Stimulated activated CD4-positive, alpha-beta T cell treated with anti-CD3 and anti-CD28 coated beads, Interleukin-15, amount 100 ng/mL, for 1 hour (primary cell): Measurements from ENCODE around the gene KIAA0753.

ENCODE experiments used
- DNase-seq, 2 donors: peaks; one replicate each; pipeline ENCODE4 v3.0.0-alpha.2; 2020; ENCODE audit warnings: low read depth in 1 of 2, low spot score in 1 of 2

The KIAA0753 gene

GRCh38 chr17:6572972-6573370, 67.5 kb downstream of the KIAA0753 start:
- DNase-seq, result no peak

DNA sequence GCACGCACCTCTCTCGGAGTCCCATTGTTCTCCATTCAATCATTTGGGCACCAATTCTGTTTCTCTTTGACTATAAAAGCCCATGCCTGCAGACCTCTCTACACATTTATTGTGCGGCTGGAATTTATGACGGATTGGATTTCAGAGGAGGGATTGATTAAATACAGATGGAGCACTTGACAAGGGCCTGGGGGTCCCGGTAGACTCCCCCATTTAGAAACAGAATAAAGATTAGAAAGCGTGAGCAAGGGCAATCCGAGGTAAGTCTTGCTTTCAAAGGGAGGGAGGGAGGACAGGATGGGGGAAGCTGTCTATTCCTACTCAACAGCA, 69.1 kb downstream of the KIAA0753 start:
- DNase-seq, result no peak

DNA sequence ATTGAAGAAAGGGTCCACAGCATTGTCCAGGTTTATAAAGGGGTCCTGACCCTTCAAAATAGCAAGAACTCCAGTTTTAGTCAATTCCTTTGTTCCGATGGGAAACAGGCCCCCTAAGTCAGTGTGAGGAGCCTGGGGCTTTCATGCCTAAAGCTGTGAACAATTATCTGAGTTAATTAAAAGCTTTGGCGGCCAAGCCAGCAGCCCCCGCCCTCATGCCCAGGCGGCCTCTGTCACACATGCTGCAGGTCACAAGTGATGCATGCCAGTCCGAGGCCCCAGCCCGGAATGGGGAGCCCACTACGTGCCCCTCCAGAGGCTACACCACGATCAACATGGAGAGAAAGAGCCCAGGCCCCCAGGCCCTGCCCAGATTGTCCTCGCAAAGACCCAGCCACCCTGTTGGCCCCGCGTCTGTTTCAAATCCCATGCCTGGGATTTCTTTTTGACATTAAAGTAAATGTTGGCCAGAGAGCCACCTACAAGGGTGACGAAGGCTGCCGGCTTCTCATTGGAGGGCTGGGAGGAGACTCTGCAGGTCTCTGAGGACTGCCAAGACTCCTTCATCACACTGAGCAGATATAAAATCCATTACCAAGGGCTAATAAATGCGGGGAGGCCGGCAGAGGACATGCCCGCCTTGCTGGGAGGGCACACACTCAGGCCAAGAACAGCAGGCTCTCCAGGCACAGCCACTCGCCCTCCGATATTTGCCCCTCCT, 69.6 kb downstream of the KIAA0753 start:
- no peak for DNase-seq

- no peak for DNase-seq
Observed at GRCh38 chr17:6569370-6570285, 70.9 kb downstream of the KIAA0753 start.

DNA sequence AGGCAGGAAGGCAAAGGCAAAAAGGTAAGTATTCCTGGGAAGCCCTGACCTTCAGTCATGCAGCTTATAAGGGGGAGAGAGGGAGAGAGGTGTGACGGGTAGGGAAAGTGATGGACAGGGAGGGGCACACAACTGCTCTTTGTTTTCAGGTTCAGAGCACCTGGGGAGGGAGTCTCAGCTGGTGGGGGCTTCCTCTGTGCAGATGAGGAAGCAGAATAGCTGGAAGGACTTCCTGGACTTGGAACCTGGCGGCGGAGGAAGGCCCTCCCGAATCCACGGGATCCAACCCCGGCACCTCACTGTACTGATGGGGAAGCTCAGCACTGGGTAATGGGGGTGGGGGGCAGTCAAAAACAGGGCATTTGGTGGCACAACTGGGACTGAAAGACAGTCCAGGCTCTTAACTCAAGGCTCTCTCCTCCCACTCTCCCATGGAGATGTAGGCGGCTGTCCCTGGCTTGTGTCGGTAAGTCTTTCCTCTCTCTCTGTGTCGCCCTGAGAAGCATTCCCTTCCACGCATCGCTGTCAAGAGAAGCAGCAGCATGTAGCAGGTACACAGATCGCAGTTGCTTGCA, 72.2 kb downstream of the KIAA0753 start:
- no peak for DNase-seq

GRCh38 chr17:6567528-6568183, 72.9 kb downstream of the KIAA0753 start:
- no peak for DNase-seq

DNA sequence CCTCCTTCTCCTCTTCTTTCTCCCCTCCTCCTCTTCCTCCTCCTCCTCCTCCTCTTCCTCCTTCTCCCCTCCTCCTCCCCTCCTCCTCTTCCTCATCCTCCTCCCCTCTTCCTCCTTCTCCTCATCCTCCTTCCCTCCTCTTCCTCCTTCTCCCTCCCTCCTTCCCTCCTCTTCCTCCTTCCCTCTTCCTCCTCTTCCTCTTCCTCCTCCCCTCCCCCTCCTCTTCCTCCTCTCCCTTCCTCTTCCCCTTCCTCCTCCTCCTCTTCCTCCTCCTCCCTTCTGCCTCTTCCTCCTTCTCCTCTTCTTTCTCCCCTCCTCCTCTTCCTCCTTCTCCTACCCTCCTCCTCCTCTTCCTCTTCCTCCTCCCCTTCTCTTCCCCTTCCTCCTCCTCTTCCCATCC, 79.1 kb downstream of the KIAA0753 start:
- no peak for DNase-seq

DNA sequence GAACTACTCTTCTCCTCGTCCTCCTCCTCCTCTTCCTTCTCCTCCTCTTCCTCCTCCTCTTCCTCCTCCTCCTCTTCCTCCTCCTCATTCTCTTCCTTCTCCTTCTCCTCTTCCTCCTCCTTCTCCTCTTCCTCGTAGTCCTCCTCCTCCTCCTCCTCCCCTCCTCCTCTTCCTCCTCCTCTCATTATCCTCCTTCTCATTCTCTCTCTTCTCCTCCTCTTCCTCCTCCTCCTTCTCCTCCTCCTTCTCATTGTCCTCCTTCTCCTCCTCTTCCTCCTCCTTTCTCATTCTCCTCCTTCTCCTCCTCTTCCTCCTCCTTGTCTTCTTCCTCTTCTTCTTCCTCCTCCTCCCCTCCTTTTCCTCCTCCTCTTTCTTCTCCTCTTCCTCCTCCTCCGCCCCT, 80.0 kb downstream of the KIAA0753 start:
- no peak for DNase-seq

DNA sequence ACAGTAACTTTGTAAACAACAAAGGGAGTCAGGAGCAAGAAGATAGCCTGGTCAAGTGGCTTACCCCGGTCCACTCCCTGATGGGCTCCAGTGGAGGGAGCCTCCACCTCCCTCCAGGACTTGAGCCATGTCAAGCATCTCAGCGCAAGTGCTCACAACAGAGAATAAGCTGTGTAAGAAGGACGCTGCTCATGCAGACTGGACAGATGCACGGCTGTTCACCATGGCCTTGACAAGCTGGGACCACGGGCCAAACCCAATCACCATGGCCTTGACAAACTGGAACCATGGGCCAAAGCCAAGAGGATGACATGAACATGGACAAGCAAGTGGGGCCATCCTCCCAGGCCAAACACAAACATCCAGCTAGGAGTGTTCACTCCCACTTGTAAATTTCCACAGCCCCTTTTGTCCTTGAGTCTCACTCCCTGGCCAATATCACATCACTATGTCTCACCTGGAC, 80.7 kb downstream of the KIAA0753 start:
- no peak for DNase-seq

DNA sequence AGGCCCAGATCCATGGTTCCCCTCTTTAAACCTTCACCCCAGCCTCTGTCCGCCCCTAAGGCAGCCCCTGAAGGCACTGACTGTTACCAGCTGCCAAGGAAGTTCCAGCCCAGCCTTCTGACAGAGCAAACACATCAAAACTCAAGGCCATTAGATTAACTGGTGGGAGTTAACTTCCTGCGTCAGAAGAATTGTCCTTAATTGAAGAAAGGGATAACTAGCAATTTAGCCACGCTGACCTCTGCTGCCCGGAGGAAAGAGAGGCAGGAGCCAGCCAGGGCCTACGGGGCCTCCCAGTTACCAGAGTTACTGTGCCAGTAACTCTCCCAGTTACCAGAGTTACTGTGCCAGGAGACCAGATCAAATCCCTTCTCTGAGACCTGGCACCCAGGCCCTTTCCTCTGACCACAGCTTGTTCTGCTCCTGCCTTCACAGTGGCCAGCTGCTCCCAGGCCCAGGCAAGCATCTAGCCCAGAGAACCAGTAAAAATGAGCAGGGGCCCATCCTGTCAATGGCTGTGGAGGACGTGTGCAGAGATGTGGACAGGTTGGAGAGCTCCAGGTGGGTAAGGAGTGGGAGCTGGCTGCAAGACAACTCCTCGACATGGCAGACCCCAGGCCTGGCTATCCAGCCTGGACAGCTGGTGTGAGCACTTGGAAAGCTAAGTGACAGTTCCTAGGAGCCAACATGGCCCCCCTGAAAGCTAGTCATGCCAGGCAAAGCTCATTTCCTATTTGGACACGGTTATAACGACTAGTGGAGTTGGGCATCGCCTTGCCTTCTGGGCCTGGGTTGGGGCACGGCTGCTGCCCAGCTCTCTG, 81.4 kb downstream of the KIAA0753 start:
- DNase-seq, result no peak

DNA sequence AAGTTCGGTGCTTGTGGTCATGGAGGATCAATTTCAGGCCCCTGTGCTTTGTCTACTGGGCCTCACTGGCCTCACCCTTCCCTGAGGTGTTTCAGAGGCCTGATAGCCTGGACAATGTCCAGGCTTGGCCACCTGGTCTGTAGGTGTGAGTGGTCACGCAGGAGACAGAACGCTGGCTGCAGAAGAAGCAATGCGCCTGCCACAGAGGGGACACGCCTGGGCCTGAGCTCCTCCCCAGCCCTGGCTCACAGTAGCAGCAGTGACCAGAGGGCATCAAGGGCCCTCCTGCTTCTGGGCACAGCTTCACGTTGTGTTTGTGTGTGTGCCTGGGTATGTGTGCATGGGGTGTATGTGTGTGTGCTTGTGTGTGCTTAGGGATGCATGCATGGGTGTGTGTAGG, 82.2 kb downstream of the KIAA0753 start:
- DNase-seq, result no peak

DNA sequence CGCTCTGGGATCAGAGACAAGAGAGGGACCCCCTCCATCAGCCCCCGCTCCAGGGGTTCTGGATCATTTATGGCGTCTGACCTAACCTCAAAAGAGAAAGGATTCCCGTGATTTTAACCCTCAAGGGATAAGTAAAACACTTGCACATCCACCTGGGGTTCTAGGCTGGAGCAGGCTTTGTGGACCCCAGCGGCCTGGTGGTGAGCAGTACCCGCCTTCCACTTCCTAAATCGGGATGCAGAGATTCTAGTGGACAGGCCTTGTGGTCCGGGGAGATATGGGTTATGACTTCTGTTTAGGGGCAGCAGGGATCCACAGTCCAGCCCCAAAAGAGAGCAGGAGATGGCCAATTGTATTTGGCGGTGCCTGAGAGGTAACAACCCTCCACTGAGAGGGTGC, 83.5 kb downstream of the KIAA0753 start:
- DNase-seq, result no peak

DNA sequence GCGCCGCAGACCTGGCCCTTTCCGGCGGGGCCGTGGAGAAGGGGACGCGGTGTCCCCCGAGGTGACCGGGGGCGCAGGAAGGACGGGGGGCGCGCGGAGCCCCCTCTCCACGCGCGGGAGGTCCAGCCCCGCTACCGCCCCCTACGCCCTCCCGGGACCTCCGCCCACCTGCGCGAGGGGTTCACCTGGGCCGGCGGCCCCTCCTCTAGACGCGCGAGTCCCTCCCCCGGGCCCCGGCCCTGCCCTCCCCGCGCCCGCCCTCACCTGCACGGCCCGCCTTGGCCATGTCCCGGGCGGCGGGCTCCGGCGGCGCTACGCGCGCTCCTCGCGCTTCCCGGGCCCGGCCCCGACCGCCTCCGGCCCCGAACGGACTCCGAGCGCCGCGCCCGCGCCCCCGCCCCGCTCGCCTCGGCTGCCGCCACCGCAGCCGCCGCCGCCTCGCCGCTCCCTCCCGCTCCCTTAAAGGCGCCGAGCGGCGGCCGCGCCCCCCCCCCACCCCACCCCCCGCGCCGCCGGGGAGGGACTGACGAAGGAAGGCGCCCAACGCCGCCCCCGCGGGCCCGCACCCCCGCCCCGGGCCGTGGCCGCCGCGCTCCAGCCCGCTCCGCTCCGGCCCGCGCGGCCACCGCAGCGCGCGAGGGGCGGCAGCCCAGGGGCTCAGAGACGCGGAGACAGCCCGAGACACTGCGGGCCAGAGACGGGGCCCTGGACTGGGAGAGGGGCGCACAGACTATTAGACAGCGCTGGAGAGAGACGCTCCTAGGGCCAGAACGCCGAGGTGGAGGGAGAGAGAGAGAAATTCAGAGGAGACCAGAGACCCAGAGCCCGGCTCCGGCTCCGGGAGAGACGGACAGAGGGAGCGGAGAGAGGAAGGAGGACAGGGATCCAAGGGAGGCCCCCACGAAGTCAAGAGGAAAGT, 84.1 kb downstream of the KIAA0753 start, which contains the start of gene PITPNM3:
TSS of gene PITPNM3 (minus strand) at position 435 of the 919 bp plus-strand sequence. CDS start at position 286, 149 bp downstream.
- no peak for DNase-seq

DNA sequence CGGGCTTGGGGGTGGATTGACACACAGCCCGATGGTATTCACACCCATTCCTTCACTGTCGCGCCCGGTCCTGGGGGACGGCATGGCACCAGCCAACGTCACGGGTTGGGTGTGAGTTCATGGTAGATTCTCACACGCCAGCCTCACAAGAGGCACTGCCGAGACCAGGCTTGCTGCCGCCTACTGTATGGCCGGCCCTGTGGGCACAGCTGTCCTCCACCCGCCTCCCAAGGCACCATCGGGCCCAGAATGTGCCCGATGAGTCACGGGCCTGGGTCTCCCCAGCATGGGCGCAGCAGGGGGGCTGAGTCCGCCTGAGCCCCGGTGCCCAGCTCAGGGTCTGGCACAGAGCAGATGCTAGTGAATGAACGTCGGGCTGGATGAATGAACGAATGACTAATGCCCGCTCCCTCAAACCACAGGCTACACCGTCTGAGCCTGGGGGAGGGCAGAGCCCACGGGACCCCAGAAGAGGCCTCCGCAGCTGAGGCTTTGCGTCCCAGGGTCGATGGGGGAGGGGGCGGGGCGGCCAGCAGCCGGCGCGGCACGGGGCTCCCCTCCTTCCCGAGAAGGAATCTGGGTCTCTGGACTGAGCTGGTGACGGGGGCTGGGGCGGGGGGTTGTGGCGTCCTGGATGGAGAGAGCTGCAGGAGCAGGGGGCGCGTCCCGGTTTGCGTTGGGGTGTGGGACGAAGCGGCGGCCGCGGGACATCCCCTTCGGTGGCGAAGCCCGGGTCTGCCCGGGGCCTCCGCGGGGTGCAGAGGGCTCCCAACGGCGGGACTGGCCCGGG, 85.0 kb downstream of the KIAA0753 start:
- DNase-seq, result no peak

DNA sequence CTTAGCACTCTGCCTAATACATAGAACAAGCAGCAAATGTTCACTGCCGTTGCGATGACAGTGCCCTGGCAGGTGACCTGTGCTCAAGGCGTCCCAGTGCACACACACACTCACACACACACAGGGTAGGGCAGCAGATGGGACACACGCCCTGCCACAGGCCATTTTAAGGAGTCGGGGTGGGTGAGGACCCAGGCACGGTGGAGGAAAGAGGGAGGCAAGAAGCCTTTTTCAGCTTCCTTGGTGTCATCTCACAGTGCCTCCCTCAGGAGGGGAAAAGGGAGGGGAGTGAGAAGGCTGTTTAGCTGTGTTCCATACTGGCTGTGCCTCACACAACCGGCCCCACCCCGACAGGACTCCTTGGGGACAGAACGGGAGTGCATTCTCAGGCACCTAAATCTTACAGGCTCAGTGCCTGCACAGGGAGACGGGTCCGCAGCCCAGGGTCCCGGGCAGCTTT, 85.6 kb downstream of the KIAA0753 start:
- no peak for DNase-seq

- DNase-seq, result no peak
Observed at GRCh38 chr17:6554342-6554741, 86.2 kb downstream of the KIAA0753 start.

DNA sequence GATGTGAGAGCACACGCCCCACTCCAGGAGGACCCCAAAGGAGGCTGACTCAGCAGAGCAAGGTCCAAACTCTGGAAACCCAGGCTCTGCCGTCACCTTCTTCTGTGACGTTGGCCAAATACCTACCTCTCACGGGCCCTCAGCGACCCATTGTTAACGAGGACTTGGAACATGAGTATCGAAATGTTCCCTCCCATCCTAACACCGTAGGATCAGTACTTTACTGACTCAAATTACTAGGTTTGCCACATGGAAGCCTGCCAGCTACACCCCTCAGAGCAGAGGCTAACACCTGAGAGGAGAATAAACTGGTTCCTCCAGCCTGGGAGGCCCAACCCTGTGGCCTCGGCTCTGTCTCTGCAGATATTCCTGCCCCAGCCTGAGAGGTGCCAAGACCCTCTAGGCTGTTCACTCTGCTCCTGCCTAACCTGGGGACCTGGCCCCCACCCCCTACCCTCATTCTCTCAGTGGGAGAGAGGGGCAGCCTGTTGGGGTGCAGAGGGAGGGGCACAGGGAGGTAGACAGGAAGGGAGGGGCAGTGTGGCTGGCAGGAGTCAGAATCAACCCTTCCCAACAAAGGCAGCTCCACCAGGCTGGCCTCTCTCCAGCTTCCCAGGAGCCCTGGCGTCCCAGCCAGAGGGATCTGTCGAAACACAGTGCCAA, 88.5 kb downstream of the KIAA0753 start:
- DNase-seq, result no peak

DNA sequence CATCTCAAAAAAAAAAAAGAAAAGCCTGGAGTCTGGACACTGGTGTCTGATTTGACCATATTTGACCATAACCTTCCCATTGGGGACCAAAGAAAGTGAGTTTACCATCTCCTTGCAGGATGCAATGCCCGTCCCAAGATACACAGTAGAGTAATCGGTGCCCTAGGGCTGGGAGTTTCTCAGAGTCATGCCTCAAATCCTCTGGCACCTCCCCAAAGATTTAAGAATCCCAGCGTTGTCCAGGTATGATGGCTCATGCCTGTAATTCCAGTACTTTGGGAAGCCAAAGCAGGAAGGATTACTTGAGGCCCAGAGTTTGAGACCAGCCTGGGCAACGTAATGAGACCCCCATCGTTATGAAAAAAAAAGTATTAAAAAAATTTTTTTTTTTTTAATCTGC, 89.2 kb downstream of the KIAA0753 start:
- no peak for DNase-seq
